Activated CD4-positive, CD25-positive, alpha-beta regulatory T cell treated with anti-CD3 and anti-CD28 coated beads, Interleukin-2, amount 50 U/mL, for 24 hours (primary cell): ENCODE data around the gene B3GAT3.
"Not testable (repeated sequence)": the region's sequence is repeated elsewhere in the genome, so short reads cannot be mapped to it uniquely, and the experiment has no call there.

Experiments
- ATAC-seq, 2 donors: fragments of 150-1000 bp; cut with Tn5 transposase; one replicate each; pipeline ENCODE4 v1.10.0; 2021; ENCODE audit warnings: mild to moderate bottlenecking in 1 of 2, moderate library complexity in 1 of 2

Gene B3GAT3

DNA sequence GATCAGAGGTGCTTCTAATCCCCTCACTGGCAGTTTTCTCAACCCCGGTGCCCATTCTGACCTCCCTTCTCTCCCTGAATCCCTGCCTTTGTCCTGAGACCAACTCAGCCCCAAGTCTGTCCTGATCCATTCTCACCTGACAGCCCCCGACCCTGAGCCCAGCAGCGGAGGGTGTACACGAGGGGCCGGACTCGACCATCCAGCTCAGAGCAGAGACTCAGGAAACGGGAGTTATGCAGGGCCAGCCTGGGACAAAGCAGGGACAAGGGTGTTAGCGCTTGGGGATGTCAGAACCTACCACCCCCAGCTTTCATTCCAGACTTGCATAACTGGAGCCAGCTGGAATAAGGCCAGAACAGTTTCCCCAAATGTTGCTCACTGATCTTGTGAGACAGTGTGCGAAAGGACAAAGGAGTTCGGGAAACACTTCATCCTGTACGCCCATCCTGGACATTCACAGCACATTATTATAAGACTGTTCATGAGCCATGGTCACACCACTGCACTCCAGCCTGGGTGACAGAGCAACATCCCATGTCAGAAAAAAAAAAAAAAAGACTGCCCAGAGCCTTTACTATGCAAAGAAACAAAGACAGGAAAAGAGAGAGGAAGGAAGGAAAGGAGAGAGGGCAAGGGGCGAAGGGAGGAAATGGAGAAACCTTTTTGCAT lies 44.6 kb downstream of the B3GAT3 start:
- ATAC-seq: no peak

DNA sequence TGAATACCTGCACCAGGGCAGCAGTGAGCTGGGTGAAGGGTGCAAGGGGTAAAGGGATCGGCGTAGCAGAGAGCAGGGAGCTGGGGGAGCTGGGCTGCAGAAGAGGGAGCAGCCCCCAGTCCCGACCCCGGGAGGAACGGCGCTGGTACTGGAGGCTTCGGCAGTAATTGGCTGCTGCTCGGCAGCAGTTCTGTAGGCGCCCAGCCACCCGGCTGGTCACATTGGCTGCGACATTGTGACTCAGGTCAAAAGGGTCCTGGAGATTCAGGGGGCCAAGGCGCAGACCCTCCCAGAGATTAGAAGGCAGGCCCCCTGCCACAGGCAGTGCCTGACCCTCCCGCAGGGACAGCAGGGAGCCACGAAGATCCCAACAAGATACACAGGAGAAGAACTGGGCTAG lies 45.9 kb downstream of the B3GAT3 start:
- ATAC-seq: no peak

DNA sequence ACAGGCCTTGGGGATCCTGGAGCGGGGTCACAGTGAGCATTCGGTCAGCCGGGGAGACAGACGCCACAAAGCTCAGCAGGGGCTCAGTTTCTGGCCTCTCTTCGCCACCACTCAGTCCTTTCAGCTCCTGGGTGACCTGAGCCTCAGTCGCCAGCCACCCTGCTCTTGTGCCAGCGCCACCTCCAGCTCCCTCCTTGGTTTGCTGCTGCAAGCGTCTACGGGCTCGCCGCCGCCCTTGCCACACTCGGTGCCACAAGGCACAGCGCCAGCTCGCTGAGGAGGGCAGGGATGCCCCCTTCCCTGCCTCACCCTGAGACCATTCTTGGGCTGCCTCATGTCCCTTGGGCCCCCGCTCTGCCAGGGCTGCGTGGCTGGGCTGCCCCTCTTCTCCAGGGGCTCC lies 46.6 kb downstream of the B3GAT3 start:
- no peak for ATAC-seq

DNA sequence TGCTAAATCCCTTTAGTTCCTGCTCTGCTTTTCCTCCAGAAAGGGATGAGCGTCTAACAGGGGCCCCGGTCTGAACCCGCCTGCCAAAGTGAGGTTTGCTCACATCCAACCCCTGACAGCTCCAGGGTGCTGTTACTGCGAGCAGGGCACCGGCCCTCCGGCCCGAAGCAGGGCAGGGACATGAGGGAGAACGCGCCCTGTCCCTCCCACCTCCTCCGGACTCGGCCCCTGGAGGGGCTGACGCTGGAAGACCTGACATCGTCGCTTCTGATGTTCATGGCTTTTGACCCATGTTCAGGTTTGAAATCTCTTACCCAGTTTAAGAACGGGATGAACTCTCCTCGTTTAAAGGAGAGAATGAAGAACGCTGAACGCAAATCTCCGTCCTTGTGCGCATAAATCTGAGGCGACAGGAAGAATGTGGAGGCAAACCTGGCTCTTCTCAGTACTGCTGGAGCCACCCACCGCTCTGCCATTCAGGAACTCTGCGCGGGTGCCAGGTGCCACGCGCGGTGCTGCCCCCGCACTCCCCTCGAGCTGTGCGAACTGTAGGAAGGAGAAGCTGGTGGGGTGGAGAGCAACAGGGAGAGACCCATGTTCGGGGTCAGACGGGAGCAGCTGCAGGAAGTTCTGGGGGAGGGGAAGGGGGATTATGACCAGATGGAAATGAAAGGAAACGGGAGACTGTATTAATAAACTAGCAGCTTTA lies 47.3 kb downstream of the B3GAT3 start:
- peak; percentile 5 to 14 for ATAC-seq

DNA sequence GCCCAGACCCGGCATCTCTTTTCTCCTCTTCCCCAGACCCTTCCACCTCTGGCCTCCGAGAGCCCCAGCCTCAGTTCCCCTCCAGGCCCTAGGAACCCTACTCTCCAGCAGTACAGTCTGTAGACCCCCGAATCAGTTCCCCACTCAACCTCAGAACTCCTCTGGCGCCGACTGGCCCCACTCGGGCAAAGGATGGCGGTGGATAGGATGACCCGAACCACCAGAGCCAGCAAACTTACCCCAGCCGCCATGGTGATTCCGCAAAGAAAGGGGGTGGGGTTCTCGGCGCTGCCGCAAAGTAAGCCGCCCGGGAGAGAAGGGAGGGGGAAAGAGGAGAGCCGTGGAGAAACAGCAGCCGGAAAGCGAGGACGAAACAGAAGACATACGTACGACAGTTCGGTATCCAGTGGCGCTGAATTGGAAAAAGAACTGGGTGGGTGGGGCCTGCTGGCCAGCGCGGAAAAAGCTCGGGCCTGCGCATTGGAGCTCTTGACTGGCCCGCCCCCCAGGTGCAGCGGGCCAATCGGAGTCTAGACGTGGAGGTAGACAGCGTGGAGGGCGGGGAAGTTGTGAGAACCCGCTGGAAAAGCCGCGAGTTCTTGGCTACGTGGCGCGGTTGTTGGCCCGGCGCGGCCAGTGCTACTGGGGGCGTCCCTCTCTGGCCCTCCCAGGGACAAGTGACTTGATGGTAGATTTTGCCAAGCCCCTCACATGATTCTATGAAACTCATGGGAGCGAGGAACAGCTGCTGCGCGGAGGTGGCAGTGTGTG lies 48.0 kb downstream of the B3GAT3 start, which contains the start of gene EEF1G:
EEF1G (minus strand) TSS at position 300 of the 771 bp plus-strand sequence; CDS start at position 251, 49 bp downstream.
- ATAC-seq: peak; percentile 91 to 94

DNA sequence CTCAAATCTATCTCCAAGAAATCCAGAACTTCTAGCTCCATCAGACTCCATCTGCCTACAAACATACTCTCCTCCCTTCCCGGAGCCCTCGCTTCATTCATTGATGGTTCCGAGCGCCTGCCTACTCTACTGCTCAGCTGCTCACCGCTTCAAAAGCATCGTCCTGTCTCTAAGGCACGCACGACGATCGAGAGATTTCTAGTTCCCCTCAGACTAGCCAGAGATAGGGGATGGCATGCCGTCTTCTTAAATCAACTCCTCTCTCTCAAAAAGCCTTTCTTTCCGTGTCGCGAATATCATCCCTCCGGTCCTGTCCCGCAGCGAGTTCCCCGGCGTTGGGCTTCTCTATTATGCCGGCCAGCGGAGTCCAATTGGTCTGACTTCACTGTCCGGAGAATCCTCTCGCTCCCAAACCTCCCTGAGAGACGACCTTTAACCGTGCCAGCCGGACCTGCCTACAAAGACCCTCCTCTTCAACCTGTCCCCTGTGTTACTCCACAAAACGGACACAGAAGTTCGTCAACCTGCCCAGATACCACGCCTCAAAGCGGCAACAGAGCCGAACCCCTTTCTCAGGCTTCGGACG lies 48.7 kb downstream of the B3GAT3 start:
- ATAC-seq: no peak

DNA sequence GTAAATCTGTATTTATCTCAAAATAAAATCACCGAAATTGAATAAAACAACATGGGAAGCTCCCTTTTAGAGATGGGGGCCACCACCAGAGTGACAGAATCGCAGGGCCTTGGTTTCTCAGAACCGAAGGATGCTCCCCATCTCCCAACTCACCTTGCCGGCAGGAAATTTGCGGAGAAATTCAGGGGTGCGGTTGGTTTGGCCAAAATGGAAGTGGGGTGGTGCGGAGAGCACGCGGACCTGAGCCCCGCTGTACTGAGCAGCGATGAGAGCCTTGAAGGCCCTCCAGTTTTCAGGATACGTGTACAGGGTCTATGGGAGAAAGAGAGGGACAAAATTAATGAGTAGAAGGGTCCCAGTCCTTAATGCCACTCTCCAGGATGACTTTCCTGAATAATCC lies 49.4 kb downstream of the B3GAT3 start:
- ATAC-seq: no peak

DNA sequence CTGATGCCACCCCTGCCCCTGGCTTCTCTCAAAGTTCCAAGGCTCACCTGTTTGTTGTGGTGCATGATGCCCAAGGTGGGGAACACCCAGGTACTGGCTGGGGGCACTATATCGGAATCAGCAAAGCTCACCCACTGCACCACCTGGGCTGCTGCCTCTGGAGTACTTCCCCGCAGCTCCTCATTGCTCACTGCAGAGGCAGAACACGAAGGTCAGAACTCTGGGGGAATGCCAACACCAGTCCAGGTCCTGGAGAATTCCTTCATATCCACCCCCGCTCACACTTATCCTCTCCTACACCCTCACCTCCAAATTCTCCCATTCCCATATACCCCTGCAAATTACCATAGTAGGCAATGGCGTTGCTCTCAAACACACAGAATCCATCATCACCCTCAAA lies 50.3 kb downstream of the B3GAT3 start:
- not testable (repeated sequence) for ATAC-seq

DNA sequence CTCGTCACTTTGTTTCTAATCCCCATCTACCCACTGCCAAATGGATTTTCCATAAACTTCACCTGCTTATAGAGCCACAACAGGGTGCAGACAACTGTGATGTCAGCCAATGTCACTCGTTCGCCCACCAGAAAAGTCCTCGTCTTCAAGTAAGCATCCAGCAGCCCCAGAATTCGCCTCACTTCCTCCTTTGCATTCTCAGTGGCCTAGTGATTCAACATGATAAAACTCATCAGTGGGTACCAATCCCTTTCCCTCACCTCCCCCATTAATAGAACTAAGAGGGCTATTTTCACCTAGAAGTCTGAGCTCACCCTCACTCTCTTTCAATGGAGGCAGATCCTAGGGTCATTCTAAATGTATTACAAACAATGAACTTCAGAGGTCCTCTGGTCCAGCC lies 50.9 kb downstream of the B3GAT3 start:
- ATAC-seq: not testable (repeated sequence)

DNA sequence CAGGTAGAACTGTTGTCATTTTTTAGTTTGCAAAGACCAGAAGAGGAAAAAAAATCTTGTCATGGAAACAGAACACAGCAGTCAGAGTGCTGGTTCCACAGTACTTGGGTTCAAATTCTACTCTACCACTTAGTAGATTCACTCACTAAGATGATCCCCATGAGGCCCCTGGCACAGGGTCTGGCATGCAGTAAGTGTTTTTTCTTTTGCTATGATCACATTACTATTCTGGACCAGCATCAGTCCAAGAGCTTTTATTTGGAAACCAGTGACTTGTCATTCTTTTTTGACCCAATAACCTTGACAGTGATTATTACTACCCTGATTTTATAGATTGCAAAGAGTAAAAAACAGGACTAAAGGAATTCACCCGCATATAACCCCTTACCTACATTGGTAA lies 52.2 kb downstream of the B3GAT3 start:
- ATAC-seq: no peak

DNA sequence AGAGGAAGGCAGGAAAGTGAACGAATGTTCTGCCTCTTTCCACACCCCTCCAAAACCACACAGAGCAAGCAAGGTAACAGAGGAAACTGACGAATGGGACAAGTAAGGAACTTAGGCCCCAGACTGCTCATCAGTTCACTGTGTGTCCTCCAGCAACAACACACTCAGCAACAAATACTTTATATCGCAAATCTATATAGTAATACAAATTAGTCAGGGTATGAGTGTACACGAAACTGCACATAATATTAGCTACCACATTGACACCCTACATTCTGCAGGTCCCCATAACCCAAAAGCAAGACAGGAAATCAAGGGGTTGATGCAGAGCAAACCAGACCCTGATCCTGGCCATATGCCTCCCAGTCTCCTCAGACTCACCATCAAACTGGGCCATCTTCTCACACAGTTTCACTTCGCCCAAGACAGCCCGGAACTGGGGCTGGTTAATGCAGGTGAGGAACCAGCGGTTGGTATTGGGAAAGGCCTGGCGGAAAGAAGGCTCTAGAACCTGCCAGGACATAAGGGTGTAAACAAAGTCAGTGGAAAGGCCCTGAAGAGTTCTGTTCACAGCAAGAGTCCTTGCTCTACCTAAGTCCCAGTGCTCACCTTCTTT lies 54.7 kb downstream of the B3GAT3 start:
- ATAC-seq: peak; percentile 67 to 68

DNA sequence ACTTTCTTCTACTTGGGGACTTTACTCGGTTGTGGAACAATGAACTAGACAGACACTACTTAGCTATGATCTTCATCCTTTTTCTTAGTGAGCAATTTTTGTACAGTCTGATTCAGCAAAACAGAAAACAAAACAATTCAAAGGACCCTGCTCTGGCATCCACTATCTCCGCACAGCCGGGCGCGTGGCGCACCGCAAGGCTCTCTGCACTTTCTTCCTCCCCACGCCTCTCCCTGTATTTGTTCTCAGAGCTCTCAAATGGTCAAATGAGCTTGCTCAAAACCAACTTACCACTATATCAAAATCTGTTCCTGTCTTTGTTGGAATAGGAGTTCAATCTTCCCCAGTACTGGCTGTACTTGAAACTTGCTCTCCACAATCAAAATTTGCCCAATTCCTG lies 55.5 kb downstream of the B3GAT3 start:
- ATAC-seq: no peak
